K562 (cell line): ENCODE measurements around the gene GRIPAP1. TPM values are rescaled to one million over a fixed set of nuclear protein-coding genes. Genes with fewer than 3 reads are reported as not detected.

Experiments
- ATAC-seq: fragments of 200-7000 bp; cut with Tn5 transposase; 3 replicates; pipeline ENCODE4 v1.9.1; 2020; ENCODE audit warnings: moderate library complexity
- BruUV-seq: library from RNA; stranded (reverse); fragments of 400-500 nt; replicated peaks from 2 replicates; lab custom pipeline; 2021; lab: Mats Ljungman, UMichigan
- CTCF ChIA-PET: fragments of 300-600 bp; formaldehyde crosslinking; extraction: SDS; loops from one replicate; lab custom pipeline; 2021; ENCODE audit warnings: low intra/inter-chr PET ratio; lab: Yijun Ruan, JAX
- POLR2A ChIA-PET: fragments of 300-600, 350-650 bp; sonication (Branson Sonifier 250); formaldehyde crosslinking; extraction: SDS; loops from one replicate; lab custom pipeline; 2021; ENCODE audit warnings: antibody characterized with exemption, inconsistent platforms; lab: Yijun Ruan, JAX
- DNase-seq, 4 experiments: peaks; one replicate each; pipeline versions ENCODE4 v3.0.0 to v3.0.0-alpha.2; 2011 to 2018; ENCODE audit warnings: low spot score in 3 of 4, mixed read lengths in 3 of 4; ENCODE audit errors: extremely low read depth in 1 of 4
- FAIRE-seq: peaks from 2 replicates; lab custom pipeline; 2011; peaks lifted over from hg19 to GRCh38; lab: Jason Lieb, UNC
- H2AFZ ChIP-seq: 2 replicates; pipeline ENCODE4 v1.6.0; 2011; ENCODE audit warnings: low read depth, low read length, control low read depth, inconsistent platforms
- H3K27ac ChIP-seq: fragments of 200-600 bp; 3 replicates; pipeline ENCODE4 v1.8.0; 2011; ENCODE audit warnings: low read depth, mild to moderate bottlenecking, control low read depth, inconsistent platforms, low read length, moderate library complexity, mixed read lengths; ENCODE audit errors: extremely low read depth
- H3K27me3 ChIP-seq, 2 experiments: fragments of 300-600 bp in 1 of 2; 2 replicates in 1 of 2; 3 replicates in 1 of 2; pipeline versions ENCODE4 v1.6.0 to v1.8.0; 2011; ENCODE audit warnings: inconsistent platforms in 2 of 2, low read length in 2 of 2, mild to moderate bottlenecking in 1 of 2, mixed read lengths in 1 of 2, moderate library complexity in 1 of 2; ENCODE audit not compliant: control insufficient read depth in 2 of 2, insufficient read depth in 2 of 2
- H3K36me3 ChIP-seq: fragments of 300-600 bp; 3 replicates; pipeline ENCODE4 v1.8.0; 2011; ENCODE audit warnings: mild to moderate bottlenecking, low read length, inconsistent platforms; ENCODE audit not compliant: control insufficient read depth, insufficient read depth
- H3K4me1 ChIP-seq, 2 experiments: fragments of 200-600 bp in 1 of 2; replicated peaks in 1 of 2; 2 replicates in 1 of 2; 3 replicates in 1 of 2; pipeline versions ENCODE4 v1.5.1 to v1.8.0; 2011; ENCODE audit warnings: inconsistent platforms in 2 of 2, low read length in 2 of 2, mild to moderate bottlenecking in 1 of 2, mixed read lengths in 1 of 2, moderate library complexity in 1 of 2; ENCODE audit not compliant: control insufficient read depth in 2 of 2, insufficient read depth in 2 of 2
- H3K4me2 ChIP-seq: 2 replicates; pipeline ENCODE4 v1.6.1; 2011; ENCODE audit warnings: low read length, control low read depth, inconsistent platforms, mixed read lengths; ENCODE audit not compliant: insufficient read depth
- H3K4me3 ChIP-seq: fragments of 200-600 bp; sonication (generic), shearing (Covaris generic); 2 replicates; pipeline ENCODE4 v1.5.1; 2016; ENCODE audit warnings: control low read depth, inconsistent platforms
- H3K79me2 ChIP-seq: fragments of 200-600 bp; 3 replicates; pipeline ENCODE4 v1.8.0; 2011; ENCODE audit warnings: low read length, inconsistent platforms; ENCODE audit not compliant: control insufficient read depth, insufficient read depth
- H3K9ac ChIP-seq, 2 experiments: 2 replicates each; pipeline versions ENCODE4 v1.6.0 to v1.6.1; 2011; ENCODE audit warnings: low read depth in 2 of 2, low read length in 2 of 2, control low read depth in 1 of 2, inconsistent platforms in 1 of 2, mild to moderate bottlenecking in 1 of 2, mixed read lengths in 1 of 2; ENCODE audit not compliant: insufficient read depth in 1 of 2
- H3K9me1 ChIP-seq: one replicate; pipeline ENCODE4 v1.6.0; 2011; ENCODE audit warnings: inconsistent platforms, mild to moderate bottlenecking, low read length, moderate library complexity; ENCODE audit not compliant: control insufficient read depth, insufficient read depth
- H3K9me3 ChIP-seq: replicated peaks from 2 replicates; pipeline ENCODE4 v1.5.1; 2011; ENCODE audit warnings: low read depth, low read length, inconsistent platforms; ENCODE audit not compliant: control insufficient read depth, insufficient read depth
- H4K20me1 ChIP-seq: replicated peaks from 2 replicates; pipeline ENCODE4 v1.6.1; 2011; ENCODE audit warnings: low read length, inconsistent platforms, mixed read lengths; ENCODE audit not compliant: control insufficient read depth, insufficient read depth
- ARID1B ChIP-seq: fragments of 450-650 bp; IDR thresholded peaks from 2 replicates; pipeline ENCODE4 v1.6.1; 2016; ENCODE audit warnings: antibody characterized with exemption, mild to moderate bottlenecking, inconsistent platforms
- BHLHE40 ChIP-seq: IDR thresholded peaks from 2 replicates; pipeline ENCODE4 v1.6.1; 2011; ENCODE audit warnings: low read length, improper control_type of control experiment
- C11orf30 ChIP-seq: fragments of 450-650 bp; IDR thresholded peaks from 2 replicates; pipeline ENCODE4 v1.6.1; 2016; ENCODE audit warnings: low read depth, mild to moderate bottlenecking
- CBFA2T3 ChIP-seq: fragments of 450-650 bp; IDR thresholded peaks from 2 replicates; pipeline ENCODE4 v1.6.1; 2017
- CEBPB ChIP-seq: fragments of 450-650 bp; IDR thresholded peaks from 2 replicates; pipeline ENCODE4 v1.6.1; 2016; ENCODE audit warnings: missing genetic modification characterization, missing compliant biosample characterization
- CEBPG ChIP-seq, 3 experiments: fragments of 200-800 bp in 1 of 3; sonication (Bioruptor generic) in 1 of 3; sonication (generic) in 1 of 3; formaldehyde crosslinking in 1 of 3; IDR thresholded peaks in 2 of 3; conservative IDR thresholded peaks in 1 of 3; 2 replicates each; pipeline versions ENCODE4 v1.6.1 to v1.8.0; 2016 to 2022; ENCODE audit warnings: missing compliant biosample characterization in 2 of 3, missing genetic modification characterization in 2 of 3, mild to moderate bottlenecking in 1 of 3, missing genetic modification reagents in 1 of 3
- CTBP1 ChIP-seq: fragments of 450-650 bp; IDR thresholded peaks from 2 replicates; pipeline ENCODE4 v1.6.1; 2016; ENCODE audit warnings: borderline replicate concordance
- EHMT2 ChIP-seq: fragments of 450-650 bp; IDR thresholded peaks from 2 replicates; pipeline ENCODE4 v1.6.1; 2018; ENCODE audit warnings: antibody characterized with exemption
- HDAC1 ChIP-seq, 2 experiments: fragments of 450-650 bp; IDR thresholded peaks; 2 replicates each; pipeline ENCODE4 v1.6.1; 2016 to 2017; ENCODE audit warnings: inconsistent platforms in 1 of 2, mild to moderate bottlenecking in 1 of 2, moderate library complexity in 1 of 2
- HNRNPH1 ChIP-seq: fragments of 200-400 bp; formaldehyde crosslinking; optimal IDR thresholded peaks from 2 replicates; pipeline ENCODE3; 2017; ENCODE audit warnings: low read depth, mild to moderate bottlenecking, low read length, moderate library complexity
- KDM1A ChIP-seq, 2 experiments: fragments of 450-650 bp; IDR thresholded peaks; 2 replicates each; pipeline ENCODE4 v1.6.1; 2016; ENCODE audit warnings: mild to moderate bottlenecking in 2 of 2
- NBN ChIP-seq: fragments of 450-650 bp; IDR thresholded peaks from 2 replicates; pipeline ENCODE4 v1.6.1; 2016; ENCODE audit warnings: low read depth, mild to moderate bottlenecking
- POLR2B ChIP-seq: fragments of 450-650 bp; IDR thresholded peaks from 2 replicates; pipeline ENCODE4 v1.6.1; 2018; ENCODE audit warnings: low read depth; ENCODE audit not compliant: partially characterized antibody
- RBM14 ChIP-seq: fragments of 200-400 bp; formaldehyde crosslinking; IDR thresholded peaks from 2 replicates; pipeline ENCODE4 v1.6.1; 2018; ENCODE audit warnings: low read depth, mild to moderate bottlenecking, low read length, moderate library complexity, borderline replicate concordance; ENCODE audit not compliant: insufficient read depth
- RCOR1 ChIP-seq, 2 experiments: IDR thresholded peaks; 2 replicates each; pipeline ENCODE4 v1.6.1; 2012; ENCODE audit warnings: low read depth in 2 of 2, low read length in 2 of 2, borderline replicate concordance in 1 of 2, improper control_type of control experiment in 1 of 2
- TCF7 ChIP-seq: sonication (generic); IDR thresholded peaks from 2 replicates; pipeline ENCODE4 v1.6.1; 2016; ENCODE audit warnings: antibody characterized with exemption, borderline replicate concordance
- USF1 ChIP-seq: sonication (generic); formaldehyde crosslinking; IDR thresholded peaks from 2 replicates; pipeline ENCODE4 v1.9.0; 2022; ENCODE audit warnings: mild to moderate bottlenecking, missing genetic modification reagents
- ZNF280B ChIP-seq: fragments of 250-450 bp; sonication (Bioruptor Pico); IDR thresholded peaks from 2 replicates; pipeline ENCODE4 v1.5.1; 2021; ENCODE audit warnings: mild to moderate bottlenecking
- ZNF586 ChIP-seq: fragments of 450-650 bp; formaldehyde crosslinking; conservative IDR thresholded peaks from 2 replicates; pipeline ENCODE4 v1.4.0; 2020; ENCODE audit warnings: mild to moderate bottlenecking, moderate library complexity
- WGBS: fragments of 100-300 bp; shearing (Covaris generic); methylation state at CpG from one replicate; pipeline ENCODE4 v1.1.6; 2016; ENCODE audit warnings: low coverage, mixed read lengths; ENCODE audit not compliant: insufficient coverage; ENCODE audit errors: missing lambda C conversion rate; 5-methylcytosine and 5-hydroxymethylcytosine counted together
- in situ Hi-C: fragments of 300-500 bp; cut with MboI; formaldehyde crosslinking; loops from 4 replicates; pipeline ENCODE4 v1.15.0; 2018; ENCODE audit warnings: inconsistent platforms, mixed read lengths
- intact Hi-C: fragments of 100-400 bp; cut with micrococcal nuclease; formaldehyde crosslinking; loops from 2 replicates; pipeline ENCODE4 v1.14.2; 2022
- polyA plus RNA-seq, 8 experiments: library from polyadenylated mRNA; depleted of rRNA in 4 of 8; stranded (reverse) in 5 of 8; unstranded in 3 of 8; fragments of >200 nt; fragmentation: Nextera tagmentation in 2 of 8; fragmentation: Illumina TruSeq in 1 of 8; extraction: Ambion mirVana in 2 of 8; extraction: Trizol in 1 of 8; gene quantifications; 2 replicates each; pipeline versions ENCODE4 v1.2.1 to v1.2.3, GENCODE V29; 2011 to 2014; ENCODE audit warnings: inconsistent platforms in 1 of 8, missing spikeins in 1 of 8
- total RNA-seq, 7 experiments: library from RNA; depleted of rRNA in 6 of 7; stranded (reverse); fragments of >200 nt in 6 of 7; fragmentation: Illumina TruSeq in 2 of 7; extraction: Trizol in 2 of 7; gene quantifications; 2 replicates each; pipeline versions ENCODE4 v1.2.1 to v1.2.3, GENCODE V29; 2011 to 2021; ENCODE audit warnings: low replicate concordance in 1 of 7

The GRIPAP1 gene
- total and polyA plus RNA-seq, 9 of the 15 experiments (the other 6 are each of a cell fraction or from before 2014, with no cell fraction given): 4.1 to 41.6 (median 24.0) TPM

- ATAC-seq (no peak), FAIRE-seq (no peak), DNase-seq (no peak)
- no peaks in the 10 kb centered on the region for H3K9me1 ChIP-seq
- H4K20me1 ChIP-seq: no peaks in the 10 kb centered on the region
- H3K9me3 ChIP-seq: no peaks in the 10 kb centered on the region
- no peak overlapping the region for H3K4me2 ChIP-seq
- 12% methylated on average over 7 of the region's 7 CpGs for WGBS
- H3K27me3 ChIP-seq: no peaks in the 10 kb centered on the region
- in situ Hi-C loops: no loop called here
- BruUV-seq: no TSS peak
- ChIA-PET POLR2A (no interaction called here), CTCF (no interaction called here)
- no peak overlapping the region for H2AFZ ChIP-seq
- no peaks in the 10 kb centered on the region for H3K36me3 ChIP-seq
- H3K4me1 ChIP-seq: no peaks in the 10 kb centered on the region
- intact Hi-C loops: no loop called here
- H3K27ac ChIP-seq: no peak overlapping the region
- H3K9ac ChIP-seq: no peak overlapping the region
- TF ChIP-seq NBN (no peak), CBFA2T3 (peak; percentile 28; the same call in 1 of the 2 replicates), HDAC1 (IDR thresholded peaks at IDR 0.05) (0 out of 4 replicates have a peak, but pooled peaks of 1 of the 2 experiments have one; percentile 31), CTBP1 (no peak), ARID1B (0 out of 2 replicates have a peak, but pooled peaks have one; percentile 8), RBM14 (no peak), BHLHE40 (no peak), POLR2B (no peak), CEBPB (tag) (peak; percentile 46; the same call in 1 of the 2 replicates), USF1 (CRISPR knock-in tag) (no peak), ZNF586 (CRISPR knock-in tag) (no peak), ZNF280B (CRISPR knock-in tag) (no peak), RCOR1 (IDR thresholded peaks at IDR 0.05; ENCODE audit: borderline replicate concordance in 1 of 2, low read depth in 2 of 2, low read length in 2 of 2) (peak in 1 of 2 experiments; percentile 79; a peak in 2 of 4 replicates), EHMT2 (no peak), CEBPG (CRISPR knock-in tag; IDR thresholded peaks at IDR 0.05) (no peak), CEBPG (tag; conservative IDR thresholded peaks at IDR 0.05 in 1 of 2, IDR thresholded peaks at IDR 0.05 in 1 of 2) (0 out of 4 replicates have a peak, but pooled peaks of 1 of the 2 experiments have one; percentile 9), C11orf30 (no peak), HNRNPH1 (no peak), KDM1A (IDR thresholded peaks at IDR 0.05) (peak; percentile 68 to 71; a peak in 2 of 4 replicates), TCF7 (no peak)
- no peaks in the 10 kb centered on the region for H3K79me2 ChIP-seq
- no peak overlapping the region for H3K4me3 ChIP-seq
Measured at GRCh38 chrX:49019599-49020249, 17.7 kb upstream of the GRIPAP1 start.
